ENCODE results near the gene ADIPOR2.
A peak's percentile ranks its signal among the peaks of the same experiment; 100 is the strongest.
"Not testable (repeated sequence)": the region's sequence is repeated elsewhere in the genome, so short reads cannot be mapped to it uniquely, and the experiment has no call there.

ADIPOR2 gene

GRCh38 chr12:1666215-1666614 is 24.7 kb upstream of the ADIPOR2 start:
- DNase-seq = no peak

- DNase-seq = no peak
Measured at GRCh38 chr12:1666685-1667162, 24.1 kb upstream of the ADIPOR2 start.

GRCh38 chr12:1668833-1669543 is 21.9 kb upstream of the ADIPOR2 start:
- DNase-seq = no peak

- no peak for DNase-seq
Measured at GRCh38 chr12:1670358-1671268, 20.3 kb upstream of the ADIPOR2 start.

- no peak for DNase-seq
Measured at GRCh38 chr12:1676043-1676442, 14.8 kb upstream of the ADIPOR2 start.

- no peak for DNase-seq
Measured at GRCh38 chr12:1680804-1681492, 9.9 kb upstream of the ADIPOR2 start.

- no peak for DNase-seq
Measured at GRCh38 chr12:1681493-1681807, 9.4 kb upstream of the ADIPOR2 start.

- no peak for DNase-seq
Measured at GRCh38 chr12:1688086-1688710, 2.7 kb upstream of the ADIPOR2 start.

- peak; percentile 34 for DNase-seq
Measured at GRCh38 chr12:1691123-1692007, 495 bp downstream of the ADIPOR2 start.

GRCh38 chr12:1692226-1692625 is 1.4 kb downstream of the ADIPOR2 start:
- no peak for DNase-seq

- no peak for DNase-seq
Measured at GRCh38 chr12:1692895-1693610, 2.2 kb downstream of the ADIPOR2 start.

GRCh38 chr12:1695097-1695496 is 4.2 kb downstream of the ADIPOR2 start:
- DNase-seq = not testable (repeated sequence)

GRCh38 chr12:1695886-1696670 is 5.2 kb downstream of the ADIPOR2 start:
- DNase-seq = no peak

- no peak for DNase-seq
Measured at GRCh38 chr12:1696800-1697199, 5.9 kb downstream of the ADIPOR2 start.

- DNase-seq = no peak
Measured at GRCh38 chr12:1697271-1697670, 6.4 kb downstream of the ADIPOR2 start.

GRCh38 chr12:1698720-1699119 is 7.8 kb downstream of the ADIPOR2 start:
- no peak for DNase-seq

GRCh38 chr12:1702713-1703112 is 11.8 kb downstream of the ADIPOR2 start:
- no peak for DNase-seq

GRCh38 chr12:1703771-1704722 is 13.2 kb downstream of the ADIPOR2 start:
- DNase-seq = no peak

All from NCI-H1436 (cell line).